Panc1 (cell line): ENCODE results near the gene CD22.

Experiments used
- CTCF ChIP-seq: fragments of 450-650 bp; IDR thresholded peaks from 2 replicates; pipeline ENCODE4 v1.5.1; 2017; ENCODE audit warnings: mild to moderate bottlenecking
- POLR2AphosphoS5 ChIP-seq: IDR thresholded peaks from 2 replicates; pipeline ENCODE4 v1.6.1; 2012; ENCODE audit warnings: mild to moderate bottlenecking, low read depth, low read length, moderate library complexity
- REST ChIP-seq, 2 experiments: IDR thresholded peaks; 2 replicates each; pipeline ENCODE4 v1.6.1; 2011 to 2012; ENCODE audit warnings: low read depth in 2 of 2, control low read depth in 1 of 2, low read length in 1 of 2, mild to moderate bottlenecking in 1 of 2, moderate library complexity in 1 of 2; ENCODE audit not compliant: insufficient read depth in 1 of 2
- SIN3A ChIP-seq: IDR thresholded peaks from 2 replicates; pipeline ENCODE4 v1.6.1; 2012; ENCODE audit warnings: low read depth, mild to moderate bottlenecking, low read length, moderate library complexity, borderline replicate concordance; ENCODE audit not compliant: insufficient read depth
- TCF7L2 ChIP-seq: IDR thresholded peaks from 2 replicates; pipeline ENCODE4 v1.6.1; 2011; ENCODE audit warnings: mild to moderate bottlenecking, low read depth, low read length, inconsistent platforms

GRCh38 chr19:35360880-35361420, 32.0 kb downstream of the CD22 start:
- TF ChIP-seq CTCF (no peak), SIN3A (no peak), POLR2AphosphoS5 (no peak), REST (IDR thresholded peaks at IDR 0.05; ENCODE audit: insufficient read depth in 1 of 2, low read depth in 2 of 2, low read length in 1 of 2) (no peak), TCF7L2 (no peak)
